ENCODE data around the gene TANC1.
A peak's percentile ranks its signal among the peaks of the same experiment; 100 is the strongest.
"Not testable (repeated sequence)": the region's sequence is repeated elsewhere in the genome, so short reads cannot be mapped to it uniquely, and the experiment has no call there.

Gene TANC1

DNA sequence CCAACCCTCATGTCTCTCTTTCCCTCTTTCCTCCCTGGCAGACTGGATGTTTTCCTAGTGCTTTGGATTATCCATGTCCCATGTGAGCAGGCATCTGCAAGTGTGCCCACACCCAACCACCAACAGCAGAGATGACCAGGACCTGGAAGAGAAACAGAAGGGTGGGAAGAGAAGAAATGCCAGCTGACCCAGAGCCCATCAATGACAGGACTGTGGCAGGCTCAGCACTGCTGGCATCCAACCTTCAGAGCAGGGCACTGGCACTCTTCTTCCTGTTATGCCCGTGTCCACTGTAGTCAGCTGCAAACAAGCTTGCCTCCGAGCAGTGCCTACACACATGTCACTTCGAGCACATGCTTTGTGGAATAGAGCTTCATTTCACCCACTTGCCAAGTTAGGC lies 121.1 kb downstream of the TANC1 start:
- Mint-ChIP-seq H3K4me1 (peaks cover 40% of the 10 kb centered on the region), H3K9me3 (no peaks in the 10 kb centered on the region), H3K27ac (no peak overlapping the region), H3K4me3 (no peak overlapping the region), H3K27me3 (no peaks in the 10 kb centered on the region), H3K36me3 (no peaks in the 10 kb centered on the region)

DNA sequence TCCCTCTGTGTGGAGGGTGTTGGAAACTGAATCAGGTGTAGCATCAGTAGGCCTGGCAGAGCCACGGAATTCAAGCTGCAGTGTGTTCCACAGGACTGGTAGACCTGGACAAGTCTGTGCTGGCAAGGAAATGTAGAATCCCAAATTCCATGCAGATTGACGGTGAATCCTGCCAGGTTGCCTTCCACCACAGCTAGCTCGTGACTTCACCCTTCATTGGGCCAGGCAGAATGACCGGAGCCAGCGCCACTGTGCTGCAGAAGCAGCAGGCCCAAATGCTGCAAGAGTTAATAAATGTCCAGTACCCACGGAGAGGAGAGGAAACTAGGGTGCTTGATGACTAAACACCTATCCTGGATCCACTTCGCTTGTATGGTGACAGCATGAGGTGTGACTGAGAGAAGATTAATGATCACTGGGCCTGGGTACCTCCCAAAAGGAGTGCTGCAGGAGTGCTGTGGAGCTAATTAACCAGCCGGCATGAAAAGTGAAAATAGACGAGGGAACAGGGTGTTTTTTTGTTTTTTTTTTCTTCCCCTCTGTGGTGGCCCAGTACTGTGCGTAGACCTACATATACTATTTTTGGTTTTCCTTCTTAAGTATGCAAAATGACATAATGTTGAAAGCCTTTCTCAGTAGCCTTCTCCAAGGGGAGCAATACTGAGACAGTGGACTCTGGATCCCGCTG lies 122.2 kb downstream of the TANC1 start:
- Mint-ChIP-seq H3K4me3 (no peak overlapping the region), H3K36me3 (peaks cover under 1% of the 10 kb centered on the region), H3K9me3 (no peaks in the 10 kb centered on the region), H3K27me3 (no peaks in the 10 kb centered on the region), H3K27ac (no peak overlapping the region), H3K4me1 (peaks cover 40% of the 10 kb centered on the region)

DNA sequence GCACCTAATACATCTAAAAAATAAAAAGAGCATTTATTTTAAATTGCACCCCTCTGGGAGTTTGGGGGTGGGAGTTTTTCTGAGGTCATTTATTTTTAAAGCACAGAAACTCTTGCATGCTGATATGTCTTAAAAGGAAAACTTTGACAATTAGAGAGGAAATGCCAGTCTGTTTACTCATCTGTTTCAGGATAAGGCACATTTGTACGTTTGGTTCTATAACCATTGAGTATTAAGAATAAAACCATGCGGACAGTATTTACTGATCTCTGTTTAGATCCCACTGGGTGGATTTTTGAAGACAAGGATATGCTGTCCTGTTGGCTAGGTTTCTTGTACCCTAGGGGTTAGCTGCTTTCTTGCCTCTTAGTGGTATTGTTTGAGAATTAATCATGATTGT lies 122.9 kb downstream of the TANC1 start:
- peaks cover 40% of the 10 kb centered on the region for H3K4me1 Mint-ChIP-seq
- H3K36me3 Mint-ChIP-seq = peaks cover 5% of the 10 kb centered on the region
- peak overlapping the region; percentile 27 for H3K4me3 Mint-ChIP-seq
- peaks cover 1% of the 10 kb centered on the region for H3K9me3 Mint-ChIP-seq
- no peaks in the 10 kb centered on the region for H3K27me3 Mint-ChIP-seq
- peak overlapping the region; percentile 65 for H3K27ac Mint-ChIP-seq

DNA sequence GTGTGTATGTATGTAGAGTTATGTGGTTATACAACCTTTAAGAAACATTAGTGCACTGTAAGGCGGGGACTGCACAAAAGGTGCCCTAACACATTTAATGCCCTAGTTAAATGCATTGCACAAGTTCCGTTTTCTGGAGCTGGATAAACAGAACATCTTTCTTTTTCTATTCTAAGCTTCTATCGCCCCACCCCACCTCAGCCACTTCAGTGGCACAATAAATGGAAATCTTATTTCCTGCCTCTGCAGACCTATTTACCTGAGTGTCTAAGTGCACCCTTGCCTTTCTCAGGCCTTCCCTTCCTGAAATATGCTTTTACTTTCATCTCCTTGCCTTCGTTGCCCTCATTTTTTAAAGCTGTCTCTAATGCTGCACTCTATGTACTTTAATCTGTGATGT lies 123.5 kb downstream of the TANC1 start:
- H3K4me1 Mint-ChIP-seq = peaks cover 40% of the 10 kb centered on the region
- peaks cover 9% of the 10 kb centered on the region for H3K36me3 Mint-ChIP-seq
- H3K27me3 Mint-ChIP-seq = no peaks in the 10 kb centered on the region
- H3K4me3 Mint-ChIP-seq = peak overlapping the region; percentile 30
- peak overlapping the region; percentile 65 for H3K27ac Mint-ChIP-seq
- peaks cover 6% of the 10 kb centered on the region for H3K9me3 Mint-ChIP-seq

DNA sequence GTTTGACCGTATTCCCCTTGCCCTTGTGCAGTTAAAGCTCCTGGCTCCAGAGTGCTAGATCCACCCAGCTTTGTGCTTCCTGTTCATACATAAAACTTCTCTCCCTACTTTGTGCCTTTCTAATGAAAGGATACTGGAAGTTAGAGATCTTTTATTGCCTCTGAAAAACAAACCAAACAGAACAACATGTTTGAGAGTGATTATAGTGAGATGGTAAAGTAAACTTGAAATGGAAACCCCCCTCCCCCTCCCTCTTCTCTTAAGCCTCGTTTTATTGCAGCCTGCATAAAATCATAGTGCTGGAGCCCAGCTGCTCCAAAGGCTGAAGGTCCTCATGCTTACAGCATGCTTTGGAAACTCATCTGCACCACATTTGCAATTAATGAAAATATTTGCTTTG lies 125.1 kb downstream of the TANC1 start:
- Mint-ChIP-seq H3K27me3 (no peaks in the 10 kb centered on the region), H3K4me1 (peaks cover 40% of the 10 kb centered on the region), H3K36me3 (peaks cover 9% of the 10 kb centered on the region), H3K4me3 (no peak overlapping the region), H3K9me3 (peaks cover 6% of the 10 kb centered on the region), H3K27ac (peak overlapping the region; percentile 3)

DNA sequence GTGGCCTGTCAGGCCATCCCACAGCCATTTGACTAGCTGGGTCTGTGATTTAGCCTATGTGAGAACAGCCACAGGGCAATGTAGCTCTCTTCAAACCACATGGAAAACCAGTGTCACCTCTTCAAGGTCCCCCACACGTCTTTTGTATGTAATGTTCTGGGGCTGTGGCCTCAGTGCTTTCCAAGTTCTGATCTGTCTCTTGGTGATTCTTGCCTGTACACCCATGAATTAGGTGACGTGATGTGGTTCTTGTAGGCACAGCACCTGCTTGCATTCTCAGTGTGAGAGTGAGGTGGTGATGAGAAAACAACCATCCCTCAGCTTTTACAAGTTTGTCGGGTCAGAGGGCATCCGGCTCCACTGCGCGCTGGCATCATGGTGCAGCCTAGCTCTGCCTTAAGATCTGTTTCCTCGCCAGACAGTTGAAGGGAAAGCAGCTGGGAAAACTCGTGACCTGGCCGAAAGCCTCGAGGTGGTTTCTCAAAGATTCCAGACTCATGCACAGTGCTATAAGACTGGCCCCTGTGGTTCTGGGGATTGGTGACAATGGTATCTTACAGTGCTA lies 125.8 kb downstream of the TANC1 start:
- H3K27ac Mint-ChIP-seq = peak overlapping the region; percentile 55
- peaks cover 6% of the 10 kb centered on the region for H3K9me3 Mint-ChIP-seq
- no peak overlapping the region for H3K4me3 Mint-ChIP-seq
- peaks cover 40% of the 10 kb centered on the region for H3K4me1 Mint-ChIP-seq
- no peaks in the 10 kb centered on the region for H3K27me3 Mint-ChIP-seq
- peaks cover 9% of the 10 kb centered on the region for H3K36me3 Mint-ChIP-seq

DNA sequence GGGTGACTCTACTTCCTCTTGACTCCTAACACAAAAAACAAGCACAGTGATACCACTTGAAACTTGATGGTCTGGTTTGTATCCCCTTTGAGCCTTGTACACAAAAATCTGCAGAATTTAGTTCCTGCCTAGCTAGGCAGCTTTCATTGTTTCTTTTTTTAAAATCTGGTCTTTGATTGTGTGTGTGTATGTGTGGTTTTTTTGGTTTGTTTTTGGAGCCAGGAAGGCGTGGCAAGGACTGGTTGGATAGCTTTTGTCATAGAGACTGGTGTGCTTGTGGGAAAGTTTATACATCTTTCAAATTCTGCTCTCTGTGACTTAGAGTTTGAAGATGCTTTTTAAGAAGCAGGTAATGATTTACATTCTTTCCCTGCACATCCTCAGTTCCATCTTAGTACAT lies 127.4 kb downstream of the TANC1 start:
- Mint-ChIP-seq H3K27ac (peak overlapping the region; percentile 6), H3K4me1 (peaks cover 35% of the 10 kb centered on the region), H3K36me3 (peaks cover 9% of the 10 kb centered on the region)

DNA sequence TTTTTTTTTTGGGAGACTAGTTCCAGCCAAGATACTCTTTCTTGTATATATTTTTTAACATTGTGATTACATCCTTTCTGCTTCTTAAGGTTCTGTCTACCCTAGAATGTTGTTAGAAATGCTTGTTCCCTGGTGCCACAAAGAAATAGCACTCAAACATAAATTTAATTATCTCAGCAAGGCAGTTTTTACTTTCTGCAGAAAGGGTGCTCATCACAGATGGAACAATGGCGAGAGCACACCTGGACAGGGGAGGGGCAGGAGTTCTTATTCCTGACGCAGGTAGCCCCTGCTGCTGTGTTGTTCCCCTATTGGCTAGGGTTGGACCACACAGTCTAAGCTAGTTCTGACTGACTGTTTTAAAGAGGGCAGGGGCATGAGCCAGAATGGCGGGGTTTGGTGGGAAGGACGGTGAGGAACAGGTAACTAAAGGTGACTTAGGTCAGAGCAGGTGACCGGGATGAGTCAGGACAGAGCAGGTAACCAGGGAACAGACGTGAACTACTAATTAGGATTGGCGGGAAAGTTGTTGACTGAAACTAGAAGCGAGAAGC lies 127.9 kb downstream of the TANC1 start:
- H3K9me3 Mint-ChIP-seq, H3K36me3 Mint-ChIP-seq, H3K4me3 Mint-ChIP-seq, H3K27ac Mint-ChIP-seq, H3K27me3 Mint-ChIP-seq: not testable (repeated sequence)
- H3K4me1 Mint-ChIP-seq = peaks cover 30% of the 10 kb centered on the region

More for the DNA sequence above, 127.4 kb downstream of the TANC1 start:
- no peaks in the 10 kb centered on the region for H3K27me3 Mint-ChIP-seq
- peaks cover 6% of the 10 kb centered on the region for H3K9me3 Mint-ChIP-seq
- no peak overlapping the region for H3K4me3 Mint-ChIP-seq

DNA sequence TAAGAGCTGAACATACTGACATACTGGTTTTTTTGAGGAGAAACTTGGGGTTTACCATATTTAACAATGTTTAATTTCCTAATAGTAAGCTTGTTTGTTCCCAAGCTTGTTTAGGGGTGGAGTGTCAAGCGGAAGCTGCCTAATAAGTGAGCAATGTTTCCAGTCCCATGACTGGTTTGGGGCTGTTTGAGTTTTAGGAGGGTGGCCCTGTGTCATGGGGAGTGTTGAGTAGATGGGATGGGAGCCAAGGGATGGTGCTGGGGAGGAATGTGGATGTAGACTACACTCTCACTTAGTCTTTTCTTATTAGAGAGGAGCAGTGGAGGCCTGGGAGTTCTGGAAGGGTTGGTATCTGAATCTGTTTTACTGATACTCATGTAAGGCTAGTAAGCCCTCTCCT lies 128.5 kb downstream of the TANC1 start:
- Mint-ChIP-seq H3K4me3 (no peak overlapping the region), H3K27ac (no peak overlapping the region), H3K4me1 (peaks cover 25% of the 10 kb centered on the region)

DNA sequence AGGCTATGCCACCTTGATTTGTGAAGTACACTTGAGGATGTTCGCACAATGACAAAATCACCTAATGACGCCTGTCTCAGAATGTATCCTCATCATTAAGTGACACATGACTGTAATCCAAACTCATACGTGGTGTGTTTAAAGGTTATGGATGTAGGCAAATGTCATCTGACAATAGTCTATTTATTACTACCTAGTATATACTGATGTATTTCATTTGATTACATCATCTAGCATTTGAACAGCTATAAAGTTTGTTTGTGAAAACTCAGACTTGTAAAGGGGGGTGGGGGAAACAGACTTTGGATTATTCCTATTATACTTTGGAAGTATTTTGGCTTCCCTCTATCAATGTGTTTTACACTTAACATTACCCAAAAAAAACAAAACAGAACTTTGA lies 129.9 kb downstream of the TANC1 start:
- Mint-ChIP-seq H3K4me3 (no peak overlapping the region), H3K27ac (no peak overlapping the region), H3K27me3 (no peaks in the 10 kb centered on the region), H3K4me1 (peaks cover 10% of the 10 kb centered on the region), H3K9me3 (peaks cover 6% of the 10 kb centered on the region), H3K36me3 (peaks cover 9% of the 10 kb centered on the region)

More for the DNA sequence above, 128.5 kb downstream of the TANC1 start:
- peaks cover 6% of the 10 kb centered on the region for H3K9me3 Mint-ChIP-seq
- H3K36me3 Mint-ChIP-seq = peaks cover 9% of the 10 kb centered on the region
- no peaks in the 10 kb centered on the region for H3K27me3 Mint-ChIP-seq

DNA sequence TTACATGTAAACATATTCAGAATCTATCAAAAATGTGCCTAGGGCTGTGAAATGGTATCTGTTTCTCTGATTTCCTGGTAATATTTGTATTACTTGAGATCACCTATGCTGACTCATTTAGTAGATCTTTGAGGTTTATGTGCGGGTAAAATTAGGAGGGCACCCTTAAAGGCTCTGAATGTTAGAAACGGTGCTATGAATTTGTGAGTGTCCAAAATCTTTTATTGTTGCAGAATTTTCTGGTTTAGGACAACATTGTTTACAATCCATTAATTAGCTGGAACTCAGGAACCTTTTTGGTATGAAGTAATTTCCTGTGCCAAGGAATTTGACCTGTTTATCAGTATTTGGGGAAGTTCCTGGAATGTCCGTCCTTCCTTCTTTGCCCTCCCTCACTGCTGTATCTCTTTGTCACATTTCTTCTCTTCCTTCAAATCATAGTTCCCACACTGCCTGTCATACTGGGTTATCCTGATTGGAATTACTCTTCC lies 130.5 kb downstream of the TANC1 start:
- Mint-ChIP-seq H3K27me3 (no peaks in the 10 kb centered on the region), H3K9me3 (peaks cover 6% of the 10 kb centered on the region), H3K36me3 (peaks cover 9% of the 10 kb centered on the region), H3K27ac (no peak overlapping the region), H3K4me3 (no peak overlapping the region), H3K4me1 (peaks cover 4% of the 10 kb centered on the region)

DNA sequence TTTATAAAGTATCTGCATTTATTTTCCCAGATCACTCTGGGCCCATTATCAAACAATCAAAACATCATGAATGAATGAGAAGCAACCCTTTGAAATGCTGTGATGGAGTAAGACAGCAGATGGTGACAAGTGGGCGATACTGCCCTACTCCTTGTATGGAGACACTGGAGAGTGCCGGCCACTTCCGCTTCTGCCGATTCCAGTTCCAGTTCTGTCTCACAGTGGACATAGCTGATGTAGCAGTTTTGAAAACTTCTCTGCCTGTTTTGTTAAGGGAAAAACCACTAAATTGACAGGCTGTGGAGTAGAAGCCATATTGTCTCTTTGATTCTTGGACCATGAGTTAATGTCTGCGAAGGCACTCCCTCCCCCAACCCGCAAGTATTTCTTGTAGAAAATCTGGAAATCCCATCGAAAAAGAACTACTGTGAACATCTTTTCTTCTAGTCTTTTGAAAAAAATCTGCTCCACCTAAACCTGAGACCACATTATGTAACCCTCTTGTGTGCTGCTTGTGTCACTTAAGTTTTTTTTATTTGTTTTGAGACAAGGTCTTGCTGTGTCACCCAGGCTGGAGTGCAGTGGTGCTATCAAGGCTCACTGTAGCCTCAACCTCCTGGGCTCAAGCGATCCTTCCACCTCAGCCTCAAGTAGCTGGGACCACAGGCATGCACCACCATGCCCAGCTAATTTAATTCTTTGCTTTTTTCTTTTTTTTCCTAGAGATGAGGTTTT lies 133.5 kb downstream of the TANC1 start:
- Mint-ChIP-seq H3K36me3 (no peaks in the 10 kb centered on the region), H3K9me3 (no peaks in the 10 kb centered on the region), H3K27me3 (no peaks in the 10 kb centered on the region), H3K4me1 (no peaks in the 10 kb centered on the region), H3K4me3 (no peak overlapping the region), H3K27ac (no peak overlapping the region)

DNA sequence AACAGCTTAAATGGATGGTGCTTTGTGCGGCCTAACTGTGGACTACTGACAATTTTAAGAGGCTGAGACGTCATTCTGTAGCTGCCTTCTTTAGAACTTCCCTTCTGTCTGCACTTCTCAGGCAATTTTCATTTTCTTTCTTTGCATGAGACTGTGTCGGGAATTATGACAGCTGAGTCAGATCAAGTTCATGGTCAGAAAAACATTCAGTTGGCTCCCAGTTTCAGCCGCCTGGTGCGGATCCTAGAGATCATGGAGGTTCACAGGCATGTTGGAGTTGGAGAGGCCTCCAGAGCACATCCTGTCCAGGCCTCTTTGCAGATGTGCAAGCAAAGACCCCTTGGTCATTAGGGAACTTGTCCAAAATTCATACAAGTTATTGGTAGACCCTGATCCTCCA lies 135.0 kb downstream of the TANC1 start:
- no peaks in the 10 kb centered on the region for H3K9me3 Mint-ChIP-seq
- no peaks in the 10 kb centered on the region for H3K27me3 Mint-ChIP-seq
- H3K4me1 Mint-ChIP-seq = no peaks in the 10 kb centered on the region
- no peak overlapping the region for H3K4me3 Mint-ChIP-seq
- H3K27ac Mint-ChIP-seq = no peak overlapping the region
- no peaks in the 10 kb centered on the region for H3K36me3 Mint-ChIP-seq

DNA sequence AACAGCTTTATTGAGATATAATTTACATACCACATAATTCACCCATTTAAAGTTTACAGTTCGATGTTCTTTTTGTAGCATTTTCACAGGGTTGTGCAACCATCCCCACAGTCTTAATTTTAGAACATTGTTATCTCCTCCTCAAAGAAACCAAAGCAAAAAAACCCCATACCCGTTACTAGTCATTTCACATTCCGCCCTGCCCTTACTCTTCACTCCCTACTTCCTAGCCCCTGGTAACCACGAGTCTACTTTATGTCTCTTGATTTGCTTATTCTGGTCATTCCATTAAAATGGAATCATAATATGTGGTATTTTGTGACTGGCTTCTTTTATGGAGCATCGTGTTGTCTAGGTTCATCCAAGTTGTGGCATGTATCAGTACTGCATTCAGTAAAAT lies 137.7 kb downstream of the TANC1 start:
- no peaks in the 10 kb centered on the region for H3K27me3 Mint-ChIP-seq
- H3K9me3 Mint-ChIP-seq = no peaks in the 10 kb centered on the region
- no peaks in the 10 kb centered on the region for H3K4me1 Mint-ChIP-seq
- no peak overlapping the region for H3K27ac Mint-ChIP-seq
- H3K36me3 Mint-ChIP-seq = no peaks in the 10 kb centered on the region
- no peak overlapping the region for H3K4me3 Mint-ChIP-seq

DNA sequence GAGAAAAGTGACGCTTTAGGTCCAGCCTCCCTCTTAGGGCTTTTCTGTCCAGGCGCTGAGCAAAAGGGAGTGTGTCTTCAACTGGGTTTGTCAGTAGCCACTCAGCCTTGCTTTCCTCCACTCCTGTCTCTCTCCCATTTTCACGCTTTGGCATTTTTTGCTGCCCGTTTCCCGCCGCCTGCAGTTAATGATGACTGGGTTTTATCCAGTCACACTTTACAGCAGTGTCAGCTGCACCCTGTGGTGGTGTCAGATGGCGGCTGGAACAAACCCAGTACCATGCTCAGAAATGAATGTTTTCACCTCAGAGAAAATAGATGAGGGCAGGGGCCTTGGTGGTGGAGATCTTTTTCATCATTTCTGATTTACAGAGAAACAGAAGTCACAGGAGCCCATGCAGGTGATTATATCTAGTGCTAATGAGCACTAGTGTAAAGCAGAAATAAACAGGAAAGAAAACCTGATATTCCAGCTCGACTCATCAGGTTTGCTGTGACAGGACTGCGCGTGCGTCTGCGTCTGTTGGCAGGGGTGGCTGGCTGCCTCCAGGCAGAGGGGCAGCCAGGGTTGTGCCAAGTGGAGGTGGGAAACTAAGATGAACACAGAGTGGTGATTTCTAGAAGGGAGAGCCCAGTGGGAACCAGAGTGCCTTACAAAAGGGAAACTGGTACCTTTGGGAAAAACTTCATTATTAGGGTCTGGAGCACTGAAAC lies 139.9 kb downstream of the TANC1 start:
- Mint-ChIP-seq H3K27me3 (no peaks in the 10 kb centered on the region), H3K4me1 (no peaks in the 10 kb centered on the region), H3K36me3 (no peaks in the 10 kb centered on the region), H3K27ac (no peak overlapping the region), H3K9me3 (no peaks in the 10 kb centered on the region), H3K4me3 (no peak overlapping the region)

Data from activated naive CD4-positive, alpha-beta T cell treated with anti-CD3 and anti-CD28 coated beads, Interleukin-2, amount 50 U/mL, for 24 hours (primary cell).